ENCODE measurements around the gene HES4.
"Not testable (repeated sequence)": the region's sequence is repeated elsewhere in the genome, so short reads cannot be mapped to it uniquely, and the experiment has no call there.

HES4 gene

GRCh38 chr1:1023700-1024099, 23.8 kb upstream of the HES4 start:
- Histone ChIP-seq H3K4me1 (ENCODE audit: control insufficient read depth, insufficient read depth, low read length) (peaks cover 8% of the 10 kb centered on the region), H3K4me3 (ENCODE audit: low read length in 2 of 2) (no peak overlapping the region), H3K36me3 (ENCODE audit: control insufficient read depth in 2 of 2, insufficient read depth in 2 of 2, low read length in 2 of 2) (no peaks in the 10 kb centered on the region), H3K9me3 (ENCODE audit: control insufficient read depth in 2 of 2, low read length in 2 of 2) (no peaks in the 10 kb centered on the region), H3K27me3 (ENCODE audit: control insufficient read depth in 1 of 2, insufficient read depth in 2 of 2, low read length in 2 of 2) (no peaks in the 10 kb centered on the region), H3K27ac (ENCODE audit: low read length) (no peak overlapping the region), H3K9ac (ENCODE audit: low read length in 2 of 2) (no peak overlapping the region)

- H3K9me3 ChIP-seq (ENCODE audit: control insufficient read depth in 2 of 2, low read length in 2 of 2), result no peaks in the 10 kb centered on the region
- H3K27me3 ChIP-seq (ENCODE audit: control insufficient read depth in 1 of 2, insufficient read depth in 2 of 2, low read length in 2 of 2), result no peaks in the 10 kb centered on the region
- H3K36me3 ChIP-seq (ENCODE audit: control insufficient read depth in 2 of 2, insufficient read depth in 2 of 2, low read length in 2 of 2), result no peaks in the 10 kb centered on the region
- no peak overlapping the region for H3K4me3 ChIP-seq (ENCODE audit: low read length in 2 of 2)
- peaks cover 8% of the 10 kb centered on the region for H3K4me1 ChIP-seq (ENCODE audit: control insufficient read depth, insufficient read depth, low read length)
- H3K27ac ChIP-seq (ENCODE audit: low read length), result no peak overlapping the region
- no peak overlapping the region for H3K9ac ChIP-seq (ENCODE audit: low read length in 2 of 2)
These were observed 22.6 kb upstream of the HES4 start for GRCh38 chr1:1022302-1023009.

- Histone ChIP-seq H3K27ac (ENCODE audit: low read length) (no peak overlapping the region), H3K36me3 (ENCODE audit: control insufficient read depth in 2 of 2, insufficient read depth in 2 of 2, low read length in 2 of 2) (no peaks in the 10 kb centered on the region), H3K4me1 (ENCODE audit: control insufficient read depth, insufficient read depth, low read length) (peaks cover 8% of the 10 kb centered on the region), H3K27me3 (ENCODE audit: control insufficient read depth in 1 of 2, insufficient read depth in 2 of 2, low read length in 2 of 2) (no peaks in the 10 kb centered on the region), H3K9me3 (ENCODE audit: control insufficient read depth in 2 of 2, low read length in 2 of 2) (no peaks in the 10 kb centered on the region), H3K4me3 (ENCODE audit: low read length in 2 of 2) (no peak overlapping the region), H3K9ac (ENCODE audit: low read length in 2 of 2) (no peak overlapping the region)
These were observed 22.0 kb upstream of the HES4 start for GRCh38 chr1:1021920-1022259.

- no peak overlapping the region for H3K9ac ChIP-seq (ENCODE audit: low read length in 2 of 2)
- peaks cover 8% of the 10 kb centered on the region for H3K4me1 ChIP-seq (ENCODE audit: control insufficient read depth, insufficient read depth, low read length)
- H3K4me3 ChIP-seq (ENCODE audit: low read length in 2 of 2), result peak overlapping the region; percentile 40 to 62
These were observed 21.4 kb upstream of the HES4 start for GRCh38 chr1:1021010-1021919.

GRCh38 chr1:1020415-1021009, 20.6 kb upstream of the HES4 start:
- peaks cover 8% of the 10 kb centered on the region for H3K4me1 ChIP-seq (ENCODE audit: control insufficient read depth, insufficient read depth, low read length)
- no peak overlapping the region for H3K27ac ChIP-seq (ENCODE audit: low read length)
- no peaks in the 10 kb centered on the region for H3K27me3 ChIP-seq (ENCODE audit: control insufficient read depth in 1 of 2, insufficient read depth in 2 of 2, low read length in 2 of 2)
- no peak overlapping the region for H3K9ac ChIP-seq (ENCODE audit: low read length in 2 of 2)
- H3K9me3 ChIP-seq (ENCODE audit: control insufficient read depth in 2 of 2, low read length in 2 of 2), result no peaks in the 10 kb centered on the region
- H3K36me3 ChIP-seq (ENCODE audit: control insufficient read depth in 2 of 2, insufficient read depth in 2 of 2, low read length in 2 of 2), result no peaks in the 10 kb centered on the region
- peak overlapping the region; percentile 40 to 79 for H3K4me3 ChIP-seq (ENCODE audit: low read length in 2 of 2)

More at GRCh38 chr1:1021010-1021919, 21.4 kb upstream of the HES4 start:
- Histone ChIP-seq H3K27me3 (ENCODE audit: control insufficient read depth in 1 of 2, insufficient read depth in 2 of 2, low read length in 2 of 2) (no peaks in the 10 kb centered on the region), H3K27ac (ENCODE audit: low read length) (no peak overlapping the region), H3K36me3 (ENCODE audit: control insufficient read depth in 2 of 2, insufficient read depth in 2 of 2, low read length in 2 of 2) (no peaks in the 10 kb centered on the region), H3K9me3 (ENCODE audit: control insufficient read depth in 2 of 2, low read length in 2 of 2) (no peaks in the 10 kb centered on the region)

GRCh38 chr1:1020000-1020404, 20.1 kb upstream of the HES4 start, which contains the start of gene AGRN:
TSS of gene AGRN (plus strand) at chr1:1020120. CDS start at chr1:1020173, 53 bp downstream.
- Histone ChIP-seq H3K9ac (ENCODE audit: low read length in 2 of 2) (no peak within 1 kb of the TSS), H3K27me3 (ENCODE audit: control insufficient read depth in 1 of 2, insufficient read depth in 2 of 2, low read length in 2 of 2) (no peaks in the 10 kb centered on the region), H3K4me1 (ENCODE audit: control insufficient read depth, insufficient read depth, low read length) (peaks cover 8% of the 10 kb centered on the region), H3K27ac (ENCODE audit: low read length) (no peak within 1 kb of the TSS), H3K36me3 (ENCODE audit: control insufficient read depth in 2 of 2, insufficient read depth in 2 of 2, low read length in 2 of 2) (no peaks in the 10 kb centered on the region), H3K9me3 (ENCODE audit: control insufficient read depth in 2 of 2, low read length in 2 of 2) (no peaks in the 10 kb centered on the region), H3K4me3 (ENCODE audit: low read length in 2 of 2) (peak within 1 kb of the TSS; percentile 40 to 79)

- H3K27me3 ChIP-seq (ENCODE audit: control insufficient read depth in 1 of 2, insufficient read depth in 2 of 2, low read length in 2 of 2), result no peaks in the 10 kb centered on the region
- H3K36me3 ChIP-seq (ENCODE audit: control insufficient read depth in 2 of 2, insufficient read depth in 2 of 2, low read length in 2 of 2), result no peaks in the 10 kb centered on the region
- peak overlapping the region in 1 of 2 donors; percentile 64 for H3K4me3 ChIP-seq (ENCODE audit: low read length in 2 of 2)
- H3K9me3 ChIP-seq (ENCODE audit: control insufficient read depth in 2 of 2, low read length in 2 of 2), result no peaks in the 10 kb centered on the region
- no peak overlapping the region for H3K27ac ChIP-seq (ENCODE audit: low read length)
- no peak overlapping the region for H3K9ac ChIP-seq (ENCODE audit: low read length in 2 of 2)
- peaks cover 12% of the 10 kb centered on the region for H3K4me1 ChIP-seq (ENCODE audit: control insufficient read depth, insufficient read depth, low read length)
These were observed 19.5 kb upstream of the HES4 start for GRCh38 chr1:1019122-1019999.

- H3K4me3 ChIP-seq (ENCODE audit: low read length in 2 of 2); H3K9ac ChIP-seq (ENCODE audit: low read length in 2 of 2); H3K9me3 ChIP-seq (ENCODE audit: control insufficient read depth in 2 of 2, low read length in 2 of 2); H3K27ac ChIP-seq (ENCODE audit: low read length); H3K27me3 ChIP-seq (ENCODE audit: control insufficient read depth in 1 of 2, insufficient read depth in 2 of 2, low read length in 2 of 2); H3K36me3 ChIP-seq (ENCODE audit: control insufficient read depth in 2 of 2, insufficient read depth in 2 of 2, low read length in 2 of 2): not testable (repeated sequence)
- peaks cover 23% of the 10 kb centered on the region for H3K4me1 ChIP-seq (ENCODE audit: control insufficient read depth, insufficient read depth, low read length)
These were observed 18.4 kb upstream of the HES4 start for GRCh38 chr1:1018321-1018685.

GRCh38 chr1:1017397-1018320, 17.8 kb upstream of the HES4 start:
- H3K27ac ChIP-seq (ENCODE audit: low read length); H3K36me3 ChIP-seq (ENCODE audit: control insufficient read depth in 2 of 2, insufficient read depth in 2 of 2, low read length in 2 of 2); H3K4me3 ChIP-seq (ENCODE audit: low read length in 2 of 2); H3K9me3 ChIP-seq (ENCODE audit: control insufficient read depth in 2 of 2, low read length in 2 of 2); H3K27me3 ChIP-seq (ENCODE audit: control insufficient read depth in 1 of 2, insufficient read depth in 2 of 2, low read length in 2 of 2); H3K9ac ChIP-seq (ENCODE audit: low read length in 2 of 2): not testable (repeated sequence)
- peaks cover 27% of the 10 kb centered on the region for H3K4me1 ChIP-seq (ENCODE audit: control insufficient read depth, insufficient read depth, low read length)

Measured in stomach smooth muscle (tissue), 2 donors.